Parathyroid adenoma (tissue), 2 donors: ENCODE measurements around the gene ZNF277.
A peak's percentile ranks its signal among the peaks of the same experiment; 100 is the strongest.

Source experiments
- H2AFZ ChIP-seq: fragments of 300-600 bp; sonication (generic); one replicate; pipeline ENCODE4 v1.7.0; 2017; ENCODE audit warnings: antibody characterized with exemption, mild to moderate bottlenecking
- H3K27ac ChIP-seq: fragments of 300-600 bp; sonication (generic); one replicate; pipeline ENCODE4 v1.7.0; 2017
- H3K27me3 ChIP-seq: fragments of 300-600 bp; sonication (generic); one replicate; pipeline ENCODE4 v1.7.0; 2017; ENCODE audit warnings: low read length; ENCODE audit not compliant: control insufficient read depth, insufficient read depth
- H3K36me3 ChIP-seq: fragments of 300-600 bp; sonication (generic); one replicate; pipeline ENCODE4 v1.7.0; 2017; ENCODE audit warnings: low read length; ENCODE audit not compliant: control insufficient read depth, insufficient read depth
- H3K4me1 ChIP-seq: fragments of 300-600 bp; sonication (generic); one replicate; pipeline ENCODE4 v1.7.0; 2017; ENCODE audit warnings: control low read depth
- H3K4me2 ChIP-seq: fragments of 300-600 bp; sonication (generic); one replicate; pipeline ENCODE4 v1.7.0; 2017; ENCODE audit warnings: low read length
- H3K4me3 ChIP-seq: fragments of 300-600 bp; sonication (generic); one replicate; pipeline ENCODE4 v1.7.0; 2017; ENCODE audit warnings: low read depth, low read length
- H3K79me2 ChIP-seq: fragments of 300-600 bp; sonication (generic); one replicate; pipeline ENCODE4 v1.7.0; 2017; ENCODE audit warnings: control low read depth
- H3K9ac ChIP-seq: fragments of 300-600 bp; sonication (generic); one replicate; pipeline ENCODE4 v1.7.0; 2017; ENCODE audit warnings: mild to moderate bottlenecking
- H3K9me3 ChIP-seq: fragments of 300-600 bp; sonication (generic); one replicate; pipeline ENCODE4 v1.7.0; 2017; ENCODE audit warnings: low read length; ENCODE audit not compliant: control insufficient read depth
- CTCF ChIP-seq: fragments of 300-600 bp; sonication (generic); IDR thresholded peaks from one replicate; pipeline ENCODE4 v1.7.0; 2017; ENCODE audit warnings: antibody characterized with exemption, mild to moderate bottlenecking
- donor health status: primary hyperparathyroidism.

Gene ZNF277

DNA sequence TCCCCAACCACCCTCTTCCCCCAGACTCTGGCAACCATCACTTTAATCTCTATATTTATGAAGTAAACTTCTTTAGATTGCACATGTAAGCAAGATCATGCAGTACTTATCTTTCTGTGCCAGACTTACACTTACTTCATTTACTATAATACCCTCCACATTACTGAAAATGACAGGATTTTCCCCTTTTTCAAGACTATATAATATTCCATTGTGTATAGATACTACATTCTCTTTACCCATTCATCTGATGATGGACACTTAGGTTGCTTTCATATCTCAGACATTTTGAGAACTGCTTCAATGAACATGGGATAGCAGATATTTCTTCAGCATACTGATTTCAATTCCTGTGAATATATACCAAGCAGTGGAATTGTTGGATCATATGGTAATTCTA is 4.7 kb upstream of the ZNF277 start:
- TF ChIP-seq CTCF = no peak
- no peaks in the 10 kb centered on the region for H3K36me3 ChIP-seq
- no peak overlapping the region for H3K27ac ChIP-seq
- H3K4me2 ChIP-seq = no peak overlapping the region
- no peak overlapping the region for H3K9ac ChIP-seq
- peaks cover 9% of the 10 kb centered on the region for H3K79me2 ChIP-seq
- H3K4me1 ChIP-seq = no peaks in the 10 kb centered on the region
- no peaks in the 10 kb centered on the region for H3K9me3 ChIP-seq
- no peak overlapping the region for H2AFZ ChIP-seq
- H3K27me3 ChIP-seq = no peaks in the 10 kb centered on the region
- H3K4me3 ChIP-seq = no peak overlapping the region

DNA sequence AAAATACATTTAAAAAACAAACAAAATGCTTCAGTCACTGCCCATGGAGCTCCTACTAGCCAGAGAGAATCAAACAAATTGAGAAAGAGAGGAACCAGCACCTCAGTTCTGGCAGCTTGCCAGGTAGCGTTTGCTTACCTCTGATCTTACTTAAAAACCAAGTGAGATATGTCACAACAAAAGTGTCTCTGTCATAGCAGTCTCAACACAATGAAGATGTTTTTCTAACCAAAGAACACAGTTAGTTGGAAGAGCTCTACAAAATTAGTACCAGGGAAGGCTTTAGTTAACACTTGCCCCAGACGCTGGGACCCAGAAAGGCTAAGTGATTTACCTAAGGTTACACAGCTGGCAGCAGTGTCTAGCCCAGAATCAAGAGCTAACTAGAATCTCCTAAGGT is 3.7 kb upstream of the ZNF277 start:
- H3K4me3 ChIP-seq = no peak overlapping the region
- no peaks in the 10 kb centered on the region for H3K36me3 ChIP-seq
- no peaks in the 10 kb centered on the region for H3K4me1 ChIP-seq
- H3K9ac ChIP-seq = no peak overlapping the region
- no peaks in the 10 kb centered on the region for H3K9me3 ChIP-seq
- no peak overlapping the region for H3K4me2 ChIP-seq
- H2AFZ ChIP-seq = no peak overlapping the region
- H3K27ac ChIP-seq = no peak overlapping the region
- TF ChIP-seq CTCF = no peak
- no peaks in the 10 kb centered on the region for H3K27me3 ChIP-seq
- H3K79me2 ChIP-seq = peaks cover 14% of the 10 kb centered on the region

- Histone ChIP-seq H3K36me3 (no peaks in the 10 kb centered on the region), H3K4me3 (no peak overlapping the region), H3K4me1 (no peaks in the 10 kb centered on the region), H3K27ac (no peak overlapping the region), H3K4me2 (no peak overlapping the region), H3K79me2 (peaks cover 16% of the 10 kb centered on the region), H3K27me3 (no peaks in the 10 kb centered on the region), H3K9me3 (no peaks in the 10 kb centered on the region), H2AFZ (no peak overlapping the region), H3K9ac (no peak overlapping the region)
- TF ChIP-seq CTCF = no peak
These were observed 3.1 kb upstream of the ZNF277 start for GRCh38 chr7:112203365-112203739.

DNA sequence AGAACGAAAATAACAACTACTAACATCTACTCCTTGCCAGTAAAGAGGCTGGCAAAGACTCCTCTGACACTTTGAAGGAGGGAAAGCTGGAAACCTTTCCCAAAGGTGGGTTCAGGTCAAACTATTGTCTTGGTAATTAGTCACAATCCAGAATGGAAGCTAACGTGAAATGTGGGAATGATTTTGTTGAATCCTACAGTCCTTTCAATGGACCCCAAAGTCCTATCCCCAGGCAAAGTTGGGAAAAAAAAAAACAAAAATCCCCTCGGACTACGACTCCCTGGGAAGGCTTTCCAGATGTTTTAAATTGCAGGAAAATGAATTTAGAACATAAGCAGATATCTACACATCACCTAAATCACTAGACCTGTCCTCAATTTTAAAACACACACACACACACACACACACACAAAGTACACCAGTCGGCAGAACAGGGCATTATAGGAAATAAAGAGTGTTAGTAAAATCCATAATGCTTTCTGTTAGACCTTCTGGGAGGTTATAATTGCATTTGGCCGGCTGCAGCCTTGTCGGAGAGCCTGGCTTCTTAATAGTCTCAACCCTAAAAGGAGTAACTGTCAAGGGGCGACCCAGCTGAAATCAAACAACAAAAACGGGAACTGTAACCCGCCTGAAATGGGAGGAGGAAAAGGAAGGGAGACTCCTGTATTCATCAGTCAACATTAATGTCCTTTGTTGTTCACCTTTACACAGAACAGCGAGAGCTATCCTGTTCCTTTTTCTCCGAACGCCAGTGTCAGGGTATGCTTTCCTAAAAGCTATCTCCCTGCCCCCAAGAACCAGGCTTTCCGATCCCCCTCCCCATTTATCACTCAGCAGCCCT is 1.8 kb upstream of the ZNF277 start:
- peak overlapping the region; percentile 64 for H3K27ac ChIP-seq
- no peak for TF ChIP-seq CTCF
- peak overlapping the region; percentile 88 for H2AFZ ChIP-seq
- H3K9ac ChIP-seq = no peak overlapping the region
- no peaks in the 10 kb centered on the region for H3K9me3 ChIP-seq
- H3K4me2 ChIP-seq = peak overlapping the region; percentile 89
- H3K79me2 ChIP-seq = peaks cover 16% of the 10 kb centered on the region
- H3K4me3 ChIP-seq = peak overlapping the region; percentile 92
- H3K4me1 ChIP-seq = no peaks in the 10 kb centered on the region
- no peaks in the 10 kb centered on the region for H3K27me3 ChIP-seq
- no peaks in the 10 kb centered on the region for H3K36me3 ChIP-seq
